AG04450 (cell line): ENCODE measurements around the gene CCBE1. TPM values are rescaled to one million over a fixed set of nuclear protein-coding genes. Genes with fewer than 3 reads are reported as not detected.
A peak's percentile ranks its signal among the peaks of the same experiment; 100 is the strongest.

Source experiments
- CTCF ChIA-PET: fragments of 300-600, 350-600 bp; formaldehyde crosslinking; extraction: SDS; loops from one replicate; lab custom pipeline; 2022; ENCODE audit warnings: antibody characterized with exemption, inconsistent platforms; lab: Charles Lee
- POLR2A ChIA-PET: fragments of 350-600 bp; formaldehyde crosslinking; extraction: SDS; loops from one replicate; lab custom pipeline; 2021; ENCODE audit warnings: antibody characterized with exemption, inconsistent platforms; lab: Yijun Ruan, JAX
- DNase-seq: peaks from one replicate; pipeline ENCODE4 v3.0.0-alpha.2; 2011; ENCODE audit warnings: low read depth, low spot score
- H3K27ac ChIP-seq: one replicate; pipeline ENCODE4 v1.5.1; 2012; ENCODE audit warnings: low read depth, low read length, control low read depth
- H3K27me3 ChIP-seq: one replicate; pipeline ENCODE4 v1.6.0; 2012; ENCODE audit warnings: low read length; ENCODE audit not compliant: control insufficient read depth, insufficient read depth
- H3K4me3 ChIP-seq: 2 replicates; pipeline ENCODE4 v1.5.1; 2011; ENCODE audit warnings: mild to moderate bottlenecking, low read depth, low read length, control low read depth
- H3K9me3 ChIP-seq: 2 replicates; pipeline ENCODE4 v1.5.1; 2012; ENCODE audit warnings: low read length; ENCODE audit not compliant: control insufficient read depth, insufficient read depth
- CTCF ChIP-seq: IDR thresholded peaks from 2 replicates; pipeline ENCODE4 v1.5.1; 2011; ENCODE audit warnings: low read depth, low read length, control low read depth, inconsistent platforms
- polyA plus RNA-seq: library from polyadenylated mRNA; depleted of rRNA; stranded (reverse); fragments of >200 nt; gene quantifications from 2 replicates; pipeline ENCODE4 v1.2.3, GENCODE V29; 2011

CCBE1 gene
- polyA plus RNA-seq, 1 experiment: 40.4 TPM

- peak overlapping the region; percentile 57 for H3K27ac ChIP-seq
- POLR2A ChIA-PET: interaction anchor here (0.6 to 0.7 kb wide), 2 partner anchors 96 to 294 kb away, joined by 7 to 12 read pairs; partner anchors contain the start of gene PMAIP1
- no peaks in the 10 kb centered on the region for H3K9me3 ChIP-seq
- H3K27me3 ChIP-seq: no peaks in the 10 kb centered on the region
- no peak for TF ChIP-seq CTCF
- CTCF ChIA-PET: interaction anchor here (0.6 to 2.8 kb wide), 4 partner anchors 12 to 217 kb away, joined by 3 to 13 read pairs (median 8); partner anchors contain the start of gene CCBE1
- DNase-seq: peak; percentile 79
- no peak overlapping the region for H3K4me3 ChIP-seq
Observed at GRCh38 chr18:59606193-59607077, 90.8 kb downstream of the CCBE1 start.

GRCh38 chr18:59605633-59606192, 91.5 kb downstream of the CCBE1 start:
- ChIA-PET CTCF (interaction anchor here (1.0 to 1.7 kb wide), 3 partner anchors 12 to 235 kb away, joined by 3 to 5 read pairs (median 4); partner anchors contain the start of gene CCBE1), POLR2A (interaction anchor here (1.6 kb wide), 1 partner anchor 121 kb away, joined by 3 read pairs; no protein-coding TSS in a partner anchor)
- Histone ChIP-seq H3K9me3 (no peaks in the 10 kb centered on the region), H3K27ac (peak overlapping the region; percentile 57), H3K4me3 (no peak overlapping the region), H3K27me3 (no peaks in the 10 kb centered on the region)
- DNase-seq: no peak
- TF ChIP-seq CTCF: no peak

- CTCF ChIA-PET: interaction anchor here (0.6 to 1.7 kb wide), 4 partner anchors 11 to 235 kb away, joined by 4 to 5 read pairs (median 4); no protein-coding TSS in a partner anchor
- H3K27ac ChIP-seq: no peak overlapping the region
- DNase-seq: no peak
- H3K27me3 ChIP-seq: no peaks in the 10 kb centered on the region
- TF ChIP-seq CTCF: no peak
- H3K9me3 ChIP-seq: no peaks in the 10 kb centered on the region
- no peak overlapping the region for H3K4me3 ChIP-seq
- POLR2A ChIA-PET: interaction anchor here (0.5 to 1.6 kb wide), 2 partner anchors 120 to 184 kb away, joined by 3 to 5 read pairs; no protein-coding TSS in a partner anchor
Observed at GRCh38 chr18:59604877-59605276, 92.3 kb downstream of the CCBE1 start.

- POLR2A ChIA-PET: no interaction called here
- Histone ChIP-seq H3K27me3 (no peaks in the 10 kb centered on the region), H3K9me3 (no peaks in the 10 kb centered on the region), H3K27ac (no peak overlapping the region), H3K4me3 (no peak overlapping the region)
- DNase-seq: no peak
- CTCF ChIA-PET: no interaction called here
- no peak for TF ChIP-seq CTCF
Observed at GRCh38 chr18:59597049-59597448, 100.2 kb downstream of the CCBE1 start.
